MM.1S (cell line): ENCODE data around the gene KLHL18.

Experiments
- DNase-seq: peaks from one replicate; pipeline ENCODE4 v3.0.0-alpha.2; 2015
- H2AFZ ChIP-seq: fragments of 300-600 bp; sonication (generic); 2 replicates; pipeline ENCODE4 v1.6.0; 2016; ENCODE audit warnings: antibody characterized with exemption, low read length
- H3F3A ChIP-seq: fragments of 300-600 bp; sonication (generic); 2 replicates; pipeline ENCODE4 v1.6.1; 2016; ENCODE audit warnings: mild to moderate bottlenecking, antibody characterized with exemption, low read length, moderate library complexity, mixed read lengths; ENCODE audit not compliant: insufficient read depth
- H3K27ac ChIP-seq: fragments of 300-600 bp; sonication (generic); 2 replicates; pipeline ENCODE4 v1.5.1; 2016; ENCODE audit warnings: mild to moderate bottlenecking, low read length
- H3K27me3 ChIP-seq: fragments of 300-600 bp; sonication (generic); replicated peaks from 2 replicates; pipeline ENCODE4 v1.6.0; 2016; ENCODE audit warnings: low read length; ENCODE audit not compliant: insufficient read depth
- H3K36me3 ChIP-seq: fragments of 300-600 bp; sonication (generic); replicated peaks from 2 replicates; pipeline ENCODE4 v1.6.1; 2016; ENCODE audit warnings: mild to moderate bottlenecking, low read length, mixed read lengths; ENCODE audit not compliant: insufficient read depth
- H3K4me1 ChIP-seq: fragments of 300-600 bp; sonication (generic); 2 replicates; pipeline ENCODE4 v1.6.1; 2016; ENCODE audit warnings: low read length, mixed read lengths
- H3K4me2 ChIP-seq: fragments of 300-600 bp; sonication (generic); 2 replicates; pipeline ENCODE4 v1.6.0; 2016; ENCODE audit warnings: low read depth, low read length
- H3K4me3 ChIP-seq: fragments of 300-600 bp; sonication (generic); 2 replicates; pipeline ENCODE4 v1.5.1; 2016; ENCODE audit warnings: low read length, mixed read lengths
- H3K79me2 ChIP-seq: fragments of 300-600 bp; sonication (generic); 2 replicates; pipeline ENCODE4 v1.6.1; 2016; ENCODE audit warnings: mixed run types, low read length, mixed read lengths
- H3K9ac ChIP-seq: fragments of 300-600 bp; sonication (generic); 2 replicates; pipeline ENCODE4 v1.6.1; 2016; ENCODE audit warnings: low read length, mixed read lengths
- H3K9me2 ChIP-seq: fragments of 300-600 bp; sonication (generic); replicated peaks from 2 replicates; pipeline ENCODE4 v1.6.1; 2016; ENCODE audit warnings: mild to moderate bottlenecking, low read length, mixed read lengths; ENCODE audit not compliant: insufficient read depth
- H3K9me3 ChIP-seq: fragments of 300-600 bp; sonication (generic); replicated peaks from 2 replicates; pipeline ENCODE4 v1.6.1; 2016; ENCODE audit warnings: mild to moderate bottlenecking, low read length, mixed read lengths; ENCODE audit not compliant: insufficient read depth
- H4K20me1 ChIP-seq: fragments of 300-600 bp; sonication (generic); 2 replicates; pipeline ENCODE4 v1.6.1; 2016; ENCODE audit warnings: mild to moderate bottlenecking, low read length, moderate library complexity, mixed read lengths; ENCODE audit not compliant: insufficient read depth
- EZH2 ChIP-seq: fragments of 300-600 bp; sonication (generic); optimal IDR thresholded peaks from 2 replicates; pipeline ENCODE3; 2017; ENCODE audit warnings: low read depth, mild to moderate bottlenecking, antibody characterized with exemption, low read length, mixed read lengths
- EZH2phosphoT487 ChIP-seq: fragments of 300-600 bp; sonication (generic); IDR thresholded peaks from 2 replicates; pipeline ENCODE4 v1.6.1; 2018; ENCODE audit warnings: antibody characterized with exemption, low read length
- TF ChIP-seq, protein P1 (sequence below): fragments of 300-600 bp; sonication (generic); IDR thresholded peaks from 2 replicates; pipeline ENCODE4 v1.5.1; 2016; ENCODE audit warnings: antibody characterized with exemption, low read length, mixed read lengths

KLHL18 gene

DNA sequence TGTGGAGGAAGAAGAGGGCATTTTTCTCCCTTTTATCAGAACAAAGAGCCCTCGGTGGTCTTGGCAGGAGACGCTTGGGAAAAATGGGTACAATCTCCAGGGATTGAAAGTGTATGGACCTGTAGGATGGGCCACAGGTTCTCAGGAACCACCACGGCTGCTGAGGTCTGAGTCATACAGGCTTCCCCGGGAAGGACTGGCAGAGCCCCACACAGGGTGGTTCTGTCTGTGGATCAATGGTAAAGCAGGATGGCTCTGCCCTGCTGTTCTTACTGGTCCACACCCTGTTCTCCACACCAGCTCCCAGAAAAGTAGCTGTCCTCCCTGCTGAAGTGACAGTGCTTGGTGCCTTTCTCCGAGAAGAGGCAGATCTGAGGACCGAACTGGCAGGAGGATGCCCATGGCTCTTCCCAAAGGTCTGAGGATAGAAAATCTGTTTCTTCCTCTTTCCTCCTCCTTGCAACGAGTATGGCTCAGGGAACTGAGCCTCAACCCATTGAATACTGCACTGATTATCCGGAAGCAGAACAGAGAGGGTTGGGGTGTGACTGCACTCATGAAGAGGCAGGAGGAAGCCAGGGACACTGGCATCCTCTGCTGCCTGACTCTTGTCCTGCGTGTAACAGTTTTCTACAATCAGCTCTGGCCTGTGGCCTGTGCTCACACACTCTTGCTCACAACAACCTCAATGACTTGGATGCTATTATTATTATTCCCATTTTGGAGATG is 39.2 kb upstream of the KLHL18 start:
- Histone ChIP-seq H3K27me3 (no peaks in the 10 kb centered on the region), H3K4me1 (no peaks in the 10 kb centered on the region), H3K9me2 (no peaks in the 10 kb centered on the region), H3K27ac (no peak overlapping the region), H3K36me3 (no peaks in the 10 kb centered on the region), H3K9ac (no peak overlapping the region), H3F3A (no peaks in the 10 kb centered on the region), H4K20me1 (no peaks in the 10 kb centered on the region), H2AFZ (no peak overlapping the region), H3K4me3 (no peak overlapping the region), H3K4me2 (no peak overlapping the region), H3K9me3 (no peaks in the 10 kb centered on the region), H3K79me2 (no peaks in the 10 kb centered on the region)
- TF ChIP-seq EZH2 (no peak), EZH2phosphoT487 (no peak)
- TF ChIP-seq, protein P1, sequence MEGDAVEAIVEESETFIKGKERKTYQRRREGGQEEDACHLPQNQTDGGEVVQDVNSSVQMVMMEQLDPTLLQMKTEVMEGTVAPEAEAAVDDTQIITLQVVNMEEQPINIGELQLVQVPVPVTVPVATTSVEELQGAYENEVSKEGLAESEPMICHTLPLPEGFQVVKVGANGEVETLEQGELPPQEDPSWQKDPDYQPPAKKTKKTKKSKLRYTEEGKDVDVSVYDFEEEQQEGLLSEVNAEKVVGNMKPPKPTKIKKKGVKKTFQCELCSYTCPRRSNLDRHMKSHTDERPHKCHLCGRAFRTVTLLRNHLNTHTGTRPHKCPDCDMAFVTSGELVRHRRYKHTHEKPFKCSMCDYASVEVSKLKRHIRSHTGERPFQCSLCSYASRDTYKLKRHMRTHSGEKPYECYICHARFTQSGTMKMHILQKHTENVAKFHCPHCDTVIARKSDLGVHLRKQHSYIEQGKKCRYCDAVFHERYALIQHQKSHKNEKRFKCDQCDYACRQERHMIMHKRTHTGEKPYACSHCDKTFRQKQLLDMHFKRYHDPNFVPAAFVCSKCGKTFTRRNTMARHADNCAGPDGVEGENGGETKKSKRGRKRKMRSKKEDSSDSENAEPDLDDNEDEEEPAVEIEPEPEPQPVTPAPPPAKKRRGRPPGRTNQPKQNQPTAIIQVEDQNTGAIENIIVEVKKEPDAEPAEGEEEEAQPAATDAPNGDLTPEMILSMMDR = no peak
- DNase-seq = no peak

DNA sequence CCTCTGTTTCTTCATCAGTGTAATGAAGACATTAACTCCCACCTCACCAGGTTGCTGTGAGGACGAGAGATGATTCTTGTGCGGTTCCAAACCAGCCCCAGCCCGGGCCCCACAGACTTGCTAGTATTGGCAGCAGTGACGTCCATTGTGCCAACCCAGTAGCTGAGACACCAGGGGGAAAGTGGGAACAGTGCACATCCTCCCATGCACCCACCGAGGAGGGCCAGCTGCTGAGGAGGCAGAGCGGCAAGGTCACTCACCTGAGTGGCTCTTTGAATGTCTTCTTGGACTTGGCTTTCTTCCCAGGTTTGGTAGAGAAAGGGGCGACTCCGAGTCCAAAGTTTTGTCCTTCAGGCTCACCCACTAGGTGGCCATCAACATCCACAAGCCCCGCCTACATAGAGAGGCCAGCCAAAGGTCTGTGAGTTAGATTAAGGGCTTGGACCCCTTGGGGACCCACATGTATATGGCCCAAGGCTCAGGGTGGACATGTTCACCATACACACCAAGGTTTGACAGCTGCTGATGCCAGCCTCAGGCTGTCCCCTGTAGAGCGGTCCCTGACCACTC is 38.1 kb upstream of the KLHL18 start:
- Histone ChIP-seq H2AFZ (no peak overlapping the region), H3F3A (no peaks in the 10 kb centered on the region), H3K27ac (no peak overlapping the region), H3K9me2 (no peaks in the 10 kb centered on the region), H3K9me3 (no peaks in the 10 kb centered on the region), H3K4me2 (no peak overlapping the region), H3K9ac (no peak overlapping the region), H3K36me3 (no peaks in the 10 kb centered on the region), H3K4me1 (no peaks in the 10 kb centered on the region), H4K20me1 (no peaks in the 10 kb centered on the region), H3K4me3 (no peak overlapping the region), H3K27me3 (no peaks in the 10 kb centered on the region), H3K79me2 (no peaks in the 10 kb centered on the region)
- TF ChIP-seq EZH2 (no peak), EZH2phosphoT487 (no peak)
- TF ChIP-seq, protein P1 = no peak
- DNase-seq = no peak

DNA sequence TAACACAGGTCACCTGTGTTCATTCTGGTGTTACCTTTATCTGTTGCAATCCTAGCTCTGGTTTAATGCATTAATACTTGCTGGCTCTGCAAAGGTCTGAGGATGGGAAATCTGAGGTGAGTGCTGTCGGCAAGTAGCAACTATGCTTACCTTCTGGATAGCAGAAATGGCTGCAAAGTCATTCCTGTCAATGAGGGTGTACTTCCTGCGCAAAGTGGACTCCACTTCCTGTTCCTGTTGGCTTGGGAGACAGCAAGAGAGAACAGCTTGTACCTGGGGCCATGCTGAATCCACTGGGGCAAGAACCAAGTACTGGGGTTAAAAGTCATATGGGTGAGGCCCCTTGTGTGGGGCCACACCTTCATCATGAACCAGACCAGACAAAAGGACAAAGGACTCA is 37.5 kb upstream of the KLHL18 start:
- DNase-seq = no peak
- no peaks in the 10 kb centered on the region for H3F3A ChIP-seq
- no peak overlapping the region for H3K4me2 ChIP-seq
- H3K36me3 ChIP-seq = no peaks in the 10 kb centered on the region
- H3K4me3 ChIP-seq = no peak overlapping the region
- H3K9me3 ChIP-seq = no peaks in the 10 kb centered on the region
- H3K4me1 ChIP-seq = no peaks in the 10 kb centered on the region
- no peaks in the 10 kb centered on the region for H3K27me3 ChIP-seq
- H3K9ac ChIP-seq = no peak overlapping the region
- no peak overlapping the region for H2AFZ ChIP-seq
- H4K20me1 ChIP-seq = no peaks in the 10 kb centered on the region
- no peaks in the 10 kb centered on the region for H3K79me2 ChIP-seq
- H3K27ac ChIP-seq = no peak overlapping the region
- no peak for TF ChIP-seq EZH2
- TF ChIP-seq EZH2phosphoT487 = no peak
- TF ChIP-seq, protein P1 = no peak
- H3K9me2 ChIP-seq = no peaks in the 10 kb centered on the region
